NOMO-1 (cell line): ENCODE measurements around the gene TWF2.

Source experiments
- DNase-seq, 2 experiments: peaks; one replicate each; lab custom pipeline; 2025; ENCODE audit not compliant: unreplicated experiment in 2 of 2; lab: John Stamatoyannopoulos, UW

The TWF2 gene

DNA sequence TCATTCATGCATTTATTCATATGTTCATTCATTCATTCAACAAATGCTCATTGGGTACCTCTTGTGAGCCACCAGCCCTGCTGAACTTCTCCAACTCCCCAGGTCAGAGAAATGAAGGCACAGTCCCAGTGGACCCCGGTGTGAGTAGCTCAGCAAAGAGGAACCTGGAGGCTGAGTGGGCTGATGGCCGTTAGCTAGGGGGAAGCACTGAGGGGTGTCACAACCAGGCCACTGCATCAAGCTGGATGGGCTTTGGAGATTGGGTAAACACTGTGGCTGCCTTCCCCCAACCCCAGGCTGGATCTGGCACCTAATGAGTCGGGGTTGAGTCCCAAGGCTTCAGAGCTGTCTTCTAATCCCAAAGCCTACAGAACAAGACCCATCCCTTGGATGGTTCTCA is 53.1 kb downstream of the TWF2 start:
- peak; percentile 84 to 92 for DNase-seq

DNA sequence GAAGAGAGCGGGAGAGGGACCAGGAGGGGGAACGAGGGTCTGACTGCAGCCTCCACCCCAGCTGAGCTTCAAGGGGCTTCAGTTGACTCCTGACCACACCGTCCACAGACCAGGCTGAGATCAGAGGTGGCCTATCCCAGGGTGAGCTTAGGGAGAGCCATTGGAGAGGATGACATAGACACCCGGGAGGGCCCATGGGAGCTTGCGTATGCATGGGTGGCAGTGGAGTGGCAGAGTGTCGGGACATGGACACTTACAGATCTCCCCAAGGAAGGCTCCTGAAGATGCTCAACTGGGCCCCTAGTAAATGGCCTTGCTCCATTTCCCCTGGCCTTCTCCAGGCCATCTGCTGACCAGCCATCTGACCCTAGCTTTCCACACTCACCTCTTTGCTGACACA is 53.6 kb downstream of the TWF2 start:
- no peak for DNase-seq

DNA sequence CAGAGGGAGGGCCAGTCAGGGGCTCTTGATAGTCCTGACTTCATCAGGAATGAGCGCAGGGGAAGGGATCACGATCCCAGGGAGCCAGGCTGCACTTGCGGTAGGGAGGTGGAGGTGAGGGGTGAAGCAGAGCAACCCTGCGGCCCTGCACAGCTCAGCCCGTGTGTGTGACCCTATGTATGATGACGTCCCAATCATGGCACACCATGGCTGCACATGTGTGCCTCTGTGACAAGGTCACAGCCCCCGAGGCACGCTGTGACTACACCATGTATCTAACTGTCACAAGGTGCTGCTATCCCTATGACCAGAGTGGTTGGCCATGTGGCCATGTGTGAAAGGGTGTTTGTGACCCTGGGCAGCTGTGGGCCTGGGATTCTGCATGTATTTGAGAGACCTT is 54.3 kb downstream of the TWF2 start:
- DNase-seq, result no peak

DNA sequence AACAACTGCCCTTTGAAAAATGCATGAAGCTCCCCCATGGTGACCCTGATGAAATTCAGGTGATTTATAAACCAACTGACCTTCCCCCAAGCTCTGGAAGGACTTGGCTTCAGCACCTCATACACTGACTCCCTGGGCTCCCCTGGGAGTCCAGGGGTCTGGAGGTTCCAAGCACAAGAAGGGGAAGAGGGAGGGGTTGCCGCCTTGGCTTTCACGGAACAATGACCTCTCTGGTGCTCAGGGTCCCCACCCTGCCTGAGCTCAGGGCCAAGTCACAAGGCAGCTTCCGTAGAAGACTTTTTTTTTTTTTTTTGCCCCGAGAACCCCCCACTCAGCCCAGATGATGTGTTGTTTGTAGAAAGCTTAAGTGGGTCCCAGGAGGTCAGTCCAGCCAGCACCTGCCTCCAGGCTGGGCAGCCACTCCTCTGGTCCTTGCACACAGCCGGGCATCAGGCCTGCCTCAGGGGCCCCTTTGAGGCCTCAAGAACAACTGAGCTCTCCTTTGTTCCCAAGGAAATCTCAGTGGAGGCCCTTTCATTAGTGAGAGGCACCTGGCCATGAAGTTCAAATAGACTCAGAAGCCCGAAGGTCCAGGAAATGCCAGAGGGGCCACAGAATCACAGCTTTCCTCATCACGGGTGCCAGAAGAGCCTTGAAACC is 55.0 kb downstream of the TWF2 start:
- no peak for DNase-seq

DNA sequence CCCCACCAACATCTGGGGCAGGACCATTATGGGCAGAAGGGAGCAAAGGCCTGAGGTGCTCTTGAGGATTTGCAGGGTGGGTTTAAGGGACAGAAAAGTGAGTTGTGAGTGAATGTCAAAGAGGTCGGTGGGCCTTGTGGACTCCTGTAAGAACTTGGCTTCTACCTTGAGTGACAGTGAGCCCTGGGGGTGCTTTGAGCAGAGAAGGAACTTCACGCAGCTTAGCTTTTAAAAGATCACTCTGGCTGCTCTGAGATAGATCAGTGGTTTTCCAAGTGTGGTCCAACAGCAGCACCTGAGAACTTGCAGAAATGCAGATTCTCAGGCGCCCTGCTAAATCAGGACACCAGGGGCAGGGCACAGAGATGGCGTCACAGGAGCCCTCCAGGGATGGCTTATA is 56.3 kb downstream of the TWF2 start:
- DNase-seq, result no peak

DNA sequence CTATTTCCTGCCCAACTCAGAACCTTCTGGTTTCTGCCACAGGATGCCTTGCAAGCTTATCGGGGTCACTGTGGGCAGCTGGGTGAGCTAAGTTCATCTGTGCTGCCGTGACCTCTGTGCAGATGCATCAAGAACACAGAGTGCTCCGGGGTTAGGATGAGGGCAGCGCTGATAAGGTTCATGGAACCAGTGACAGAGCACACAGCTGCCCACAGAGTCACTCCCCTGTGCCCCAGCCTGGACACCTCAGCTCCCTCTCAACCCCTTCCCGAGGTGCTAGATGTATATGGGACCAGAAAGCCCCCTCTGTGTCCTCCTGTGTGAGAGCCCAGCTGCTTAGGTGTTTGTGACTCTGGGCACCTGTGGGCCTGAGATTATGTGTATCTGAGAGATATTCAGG is 56.8 kb downstream of the TWF2 start:
- DNase-seq, result no peak

DNA sequence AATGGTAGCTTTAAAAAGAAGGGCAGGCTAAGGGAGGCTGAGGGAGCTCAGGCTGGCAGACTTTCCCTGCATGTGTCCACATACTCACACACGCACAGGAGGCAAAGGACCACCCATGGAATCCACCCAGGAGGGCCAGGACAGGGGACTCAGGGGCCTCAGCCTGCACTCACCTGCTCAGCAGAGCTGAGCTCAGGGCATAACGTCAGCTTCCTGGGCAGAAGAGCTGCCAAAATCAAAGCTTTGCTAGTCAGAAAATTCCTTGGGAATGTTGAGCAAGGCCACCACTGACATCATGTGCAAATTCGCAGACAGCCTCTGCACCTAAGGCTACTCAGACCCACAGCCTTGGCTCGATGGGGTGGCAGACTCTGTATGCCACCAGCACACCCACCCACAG is 57.4 kb downstream of the TWF2 start:
- DNase-seq, result no peak
